Neural cell (in vitro differentiated cells): ENCODE measurements around the gene EYA3. TPM values are rescaled to one million over a fixed set of nuclear protein-coding genes. Genes with fewer than 3 reads are reported as not detected.

ENCODE experiments used
- H2AFZ ChIP-seq: fragments of 200-600, 300-800 bp; sonication (generic), shearing (Covaris generic); 2 replicates; pipeline ENCODE4 v1.6.0; 2014; ENCODE audit warnings: low read depth, mild to moderate bottlenecking, antibody characterized with exemption, low read length, moderate library complexity
- H3F3A ChIP-seq: fragments of 200-600 bp; shearing (Covaris generic); 2 replicates; pipeline ENCODE4 v1.6.1; 2016; ENCODE audit warnings: mild to moderate bottlenecking, moderate library complexity, mixed read lengths, antibody characterized with exemption, low read length; ENCODE audit not compliant: insufficient read depth, poor library complexity, severe bottlenecking
- H3K27ac ChIP-seq: fragments of 200-600, 300-800 bp; sonication (generic), shearing (Covaris generic); 2 replicates; pipeline ENCODE4 v1.5.1; 2014; ENCODE audit warnings: mild to moderate bottlenecking, low read length, moderate library complexity
- H3K27me3 ChIP-seq: fragments of 300-800, 200-600 bp; sonication (generic), shearing (Covaris generic); 2 replicates; pipeline ENCODE4 v1.6.0; 2014; ENCODE audit warnings: mild to moderate bottlenecking, low read depth, low read length, moderate library complexity; ENCODE audit not compliant: insufficient read depth
- H3K36me3 ChIP-seq: fragments of 300-800, 200-600 bp; sonication (generic), shearing (Covaris generic); 2 replicates; pipeline ENCODE4 v1.5.1; 2014; ENCODE audit warnings: mild to moderate bottlenecking, antibody characterized with exemption, low read length, moderate library complexity; ENCODE audit not compliant: insufficient read depth
- H3K4me2 ChIP-seq: fragments of 300-800, 200-600 bp; sonication (generic), shearing (Covaris generic); 2 replicates; pipeline ENCODE4 v1.6.0; 2014; ENCODE audit warnings: mild to moderate bottlenecking, low read length
- H3K4me3 ChIP-seq: fragments of 300-800, 200-600 bp; sonication (generic), shearing (Covaris generic); 2 replicates; pipeline ENCODE4 v1.5.1; 2014; ENCODE audit warnings: mild to moderate bottlenecking, low read length, moderate library complexity
- H3K79me2 ChIP-seq: fragments of 200-600 bp; shearing (Covaris generic); replicated peaks from 2 replicates; pipeline ENCODE4 v1.6.0; 2014; ENCODE audit warnings: mild to moderate bottlenecking, low read length, moderate library complexity; ENCODE audit not compliant: insufficient read depth
- H3K9ac ChIP-seq: fragments of 300-800, 200-600 bp; sonication (generic), shearing (Covaris generic); 2 replicates; pipeline ENCODE4 v1.6.1; 2016; ENCODE audit warnings: mild to moderate bottlenecking, low read length, mixed read lengths
- H3K9me2 ChIP-seq: fragments of 200-600 bp; shearing (Covaris generic); 2 replicates; pipeline ENCODE4 v1.6.1; 2016; ENCODE audit warnings: mild to moderate bottlenecking, low read length, mixed read lengths; ENCODE audit not compliant: insufficient read depth
- H3K9me3 ChIP-seq: fragments of 200-600, 300-800 bp; sonication (generic), shearing (Covaris generic); 2 replicates; pipeline ENCODE4 v1.6.1; 2016; ENCODE audit warnings: mild to moderate bottlenecking, mixed run types, low read length, moderate library complexity, mixed read lengths
- H4K20me1 ChIP-seq: fragments of 200-600 bp; shearing (Covaris generic); 2 replicates; pipeline ENCODE4 v1.6.1; 2016; ENCODE audit warnings: mild to moderate bottlenecking, mixed run types; ENCODE audit not compliant: insufficient read depth
- CTCF ChIP-seq: fragments of 450-650 bp; IDR thresholded peaks from 2 replicates; pipeline ENCODE4 v1.5.1; 2014; ENCODE audit warnings: antibody characterized with exemption, mild to moderate bottlenecking, moderate library complexity; ENCODE audit not compliant: poor library complexity, severe bottlenecking
- EP300 ChIP-seq: fragments of 450-650 bp; conservative IDR thresholded peaks from 2 replicates; pipeline ENCODE4 v1.6.1; 2014; ENCODE audit warnings: antibody characterized with exemption, mild to moderate bottlenecking, moderate library complexity; ENCODE audit not compliant: poor library complexity, severe bottlenecking
- EZH2 ChIP-seq: fragments of 200-600, 300-800 bp; shearing (Covaris generic), sonication (generic); IDR thresholded peaks from 2 replicates; pipeline ENCODE4 v1.6.1; 2014; ENCODE audit warnings: antibody characterized with exemption, low read length, borderline replicate concordance, mild to moderate bottlenecking; ENCODE audit not compliant: insufficient read depth, poor library complexity, severe bottlenecking
- MXI1 ChIP-seq: fragments of 450-650 bp; conservative IDR thresholded peaks from 2 replicates; pipeline ENCODE4 v1.6.1; 2014; ENCODE audit warnings: antibody characterized with exemption, mild to moderate bottlenecking; ENCODE audit not compliant: poor library complexity, severe bottlenecking
- POLR2AphosphoS5 ChIP-seq: IDR thresholded peaks from 2 replicates; pipeline ENCODE4 v1.6.1; 2012
- RAD21 ChIP-seq: fragments of 450-650 bp; conservative IDR thresholded peaks from 2 replicates; pipeline ENCODE4 v1.6.1; 2014; ENCODE audit warnings: antibody characterized with exemption, mild to moderate bottlenecking, moderate library complexity
- REST ChIP-seq: IDR thresholded peaks from 2 replicates; pipeline ENCODE4 v1.6.1; 2012; ENCODE audit warnings: borderline replicate concordance
- SMC3 ChIP-seq: fragments of 450-650 bp; conservative IDR thresholded peaks from 2 replicates; pipeline ENCODE4 v1.6.1; 2014; ENCODE audit warnings: antibody characterized with exemption, mild to moderate bottlenecking, moderate library complexity; ENCODE audit not compliant: poor library complexity
- TAF1 ChIP-seq: IDR thresholded peaks from 2 replicates; pipeline ENCODE4 v1.6.1; 2012; ENCODE audit warnings: low read depth
- polyA plus RNA-seq: library from polyadenylated mRNA; depleted of rRNA; stranded (reverse); fragments of >200 nt; gene quantifications from 2 replicates; pipeline ENCODE4 v1.2.3, GENCODE V29; 2014

Gene EYA3
- polyA plus RNA-seq, 1 donor from 2014 or later = 11.2 TPM

- H3K4me3 ChIP-seq = no peak overlapping the region
- no peak overlapping the region for H3K4me2 ChIP-seq
- no peaks in the 10 kb centered on the region for H3K9me3 ChIP-seq
- H3K79me2 ChIP-seq = no peaks in the 10 kb centered on the region
- no peak overlapping the region for H3K9ac ChIP-seq
- H4K20me1 ChIP-seq = no peaks in the 10 kb centered on the region
- no peaks in the 10 kb centered on the region for H3K36me3 ChIP-seq
- H3F3A ChIP-seq = no peaks in the 10 kb centered on the region
- TF ChIP-seq POLR2AphosphoS5 (no peak), SMC3 (no peak), CTCF (no peak), RAD21 (no peak), TAF1 (no peak), MXI1 (no peak), REST (no peak), EP300 (no peak), EZH2 (no peak)
- no peak overlapping the region for H2AFZ ChIP-seq
- H3K27me3 ChIP-seq = no peaks in the 10 kb centered on the region
- H3K27ac ChIP-seq = no peak overlapping the region
- H3K9me2 ChIP-seq = no peaks in the 10 kb centered on the region
These were observed 121.1 kb downstream of the EYA3 start for GRCh38 chr1:27967106-27967883.

GRCh38 chr1:27966402-27967105 is 121.9 kb downstream of the EYA3 start:
- Histone ChIP-seq H3K9me2 (no peaks in the 10 kb centered on the region), H3K9me3 (no peaks in the 10 kb centered on the region), H3K27ac (no peak overlapping the region), H3K4me2 (no peak overlapping the region), H3K4me3 (no peak overlapping the region), H2AFZ (no peak overlapping the region), H4K20me1 (no peaks in the 10 kb centered on the region), H3K79me2 (no peaks in the 10 kb centered on the region), H3K27me3 (no peaks in the 10 kb centered on the region), H3F3A (no peaks in the 10 kb centered on the region), H3K36me3 (no peaks in the 10 kb centered on the region), H3K9ac (no peak overlapping the region)
- no peak for TF ChIP-seq REST
- TF ChIP-seq POLR2AphosphoS5 = no peak
- no peak for TF ChIP-seq EZH2
- no peak for TF ChIP-seq EP300
- TF ChIP-seq RAD21 = no peak
- TF ChIP-seq TAF1 = no peak
